ENCODE measurements around the gene PTPRD. TPM values are rescaled to one million over a fixed set of nuclear protein-coding genes. Genes with fewer than 3 reads are reported as not detected.

The PTPRD gene
- total RNA-seq, 1 experiment from 2014 or later, result 1.8 TPM

DNA sequence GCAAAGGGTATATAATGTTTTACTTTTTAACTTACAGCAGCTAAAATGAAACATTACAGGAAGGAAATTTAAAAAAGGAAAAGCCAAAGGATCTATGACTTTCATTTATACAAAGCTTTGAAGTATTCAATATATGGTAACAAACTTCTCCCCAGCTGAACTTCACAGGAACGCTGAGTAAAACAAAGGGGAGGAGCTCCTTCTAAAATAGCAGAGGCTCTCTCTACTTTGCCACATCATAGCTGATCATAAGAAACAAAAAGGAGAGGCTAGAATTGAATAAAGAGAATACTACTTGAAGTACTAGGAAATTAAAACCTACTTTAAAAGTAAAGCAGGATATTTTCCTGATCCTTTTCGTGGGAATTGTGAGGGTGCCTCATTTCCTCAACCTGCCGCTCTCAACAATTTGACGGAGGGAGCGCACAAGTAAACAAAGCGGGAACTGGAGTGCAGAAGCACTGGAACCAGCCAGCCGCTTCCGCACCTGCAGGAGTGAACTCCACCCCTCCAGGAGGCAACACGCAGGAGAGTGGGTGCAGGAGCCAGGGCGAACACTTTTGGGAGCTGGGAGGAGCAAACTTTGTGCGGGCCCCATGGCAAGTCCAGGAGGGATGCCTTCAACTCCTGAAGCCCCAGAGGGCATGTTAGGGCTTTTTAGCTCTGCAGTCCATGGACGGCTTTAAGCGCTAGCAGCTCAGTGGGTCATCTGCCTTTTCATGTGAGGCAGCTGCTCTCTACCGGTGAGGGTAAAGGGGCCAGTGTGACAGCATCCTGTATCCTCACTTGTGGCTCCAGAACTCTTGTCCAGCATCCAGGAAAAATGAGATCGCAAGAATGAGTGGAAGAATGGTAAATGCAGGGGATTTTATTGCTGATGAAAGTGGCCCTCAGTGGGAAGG, 757.4 kb downstream of the PTPRD start:
- BruUV-seq (replicated peaks), result no TSS peak
- no peak for TF ChIP-seq CTCF (IDR thresholded peaks at IDR 0.05; ENCODE audit: unreplicated experiment)
- CTCF ChIA-PET, result no interaction called here
- H3K36me3 Mint-ChIP-seq (ENCODE audit: insufficient read depth, unreplicated experiment), result no peaks in the 10 kb centered on the region
- no peak overlapping the region for H3K27ac Mint-ChIP-seq (ENCODE audit: unreplicated experiment)
- no peaks in the 10 kb centered on the region for H3K9me3 Mint-ChIP-seq (ENCODE audit: low read depth, unreplicated experiment)
- no peak overlapping the region for H3K4me3 Mint-ChIP-seq (ENCODE audit: low read depth, unreplicated experiment)
- DNase-seq, result no peak
- H3K27me3 Mint-ChIP-seq (ENCODE audit: unreplicated experiment), result no peaks in the 10 kb centered on the region
- intact Hi-C loops (cut with micrococcal nuclease; ENCODE audit: unreplicated experiment), result no loop called here
- H3K4me1 Mint-ChIP-seq (ENCODE audit: low read depth, unreplicated experiment), result no peaks in the 10 kb centered on the region

DNA sequence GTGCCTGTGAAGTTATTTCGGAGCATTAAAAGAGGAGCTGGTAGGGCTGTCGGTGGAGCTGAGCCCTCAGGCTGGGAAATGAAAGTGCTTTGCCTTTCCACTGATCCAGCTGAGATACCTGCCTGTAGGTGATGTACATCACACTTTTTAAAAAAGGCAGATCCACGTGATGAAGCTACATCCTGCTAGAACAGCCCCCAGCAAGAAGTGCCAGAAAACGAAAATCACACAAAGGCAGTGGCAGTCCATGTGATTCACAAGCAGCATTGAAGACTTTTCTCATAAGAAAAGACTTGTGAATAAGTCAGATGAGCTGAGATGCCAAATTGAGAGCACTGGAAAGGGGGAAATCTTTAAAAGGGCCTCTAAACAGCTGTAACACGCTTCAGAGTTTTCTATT, 765.1 kb downstream of the PTPRD start:
- intact Hi-C loops (cut with micrococcal nuclease; ENCODE audit: unreplicated experiment), result no loop called here
- BruUV-seq (replicated peaks), result no TSS peak
- Mint-ChIP-seq H3K4me1 (ENCODE audit: low read depth, unreplicated experiment) (no peaks in the 10 kb centered on the region), H3K4me3 (ENCODE audit: low read depth, unreplicated experiment) (no peak overlapping the region), H3K9me3 (ENCODE audit: low read depth, unreplicated experiment) (no peaks in the 10 kb centered on the region), H3K36me3 (ENCODE audit: insufficient read depth, unreplicated experiment) (no peaks in the 10 kb centered on the region), H3K27me3 (ENCODE audit: unreplicated experiment) (no peaks in the 10 kb centered on the region), H3K27ac (ENCODE audit: unreplicated experiment) (no peak overlapping the region)
- no peak for DNase-seq
- no peak for TF ChIP-seq CTCF (IDR thresholded peaks at IDR 0.05; ENCODE audit: unreplicated experiment)
- CTCF ChIA-PET, result no interaction called here

- TF ChIP-seq CTCF (IDR thresholded peaks at IDR 0.05; ENCODE audit: unreplicated experiment), result no peak
- no TSS peak for BruUV-seq (replicated peaks)
- Mint-ChIP-seq H3K27me3 (ENCODE audit: unreplicated experiment) (no peaks in the 10 kb centered on the region), H3K4me3 (ENCODE audit: low read depth, unreplicated experiment) (no peak overlapping the region), H3K27ac (ENCODE audit: unreplicated experiment) (no peak overlapping the region), H3K4me1 (ENCODE audit: low read depth, unreplicated experiment) (no peaks in the 10 kb centered on the region), H3K9me3 (ENCODE audit: low read depth, unreplicated experiment) (no peaks in the 10 kb centered on the region), H3K36me3 (ENCODE audit: insufficient read depth, unreplicated experiment) (no peaks in the 10 kb centered on the region)
- intact Hi-C loops (cut with micrococcal nuclease; ENCODE audit: unreplicated experiment), result no loop called here
- DNase-seq, result no peak
- CTCF ChIA-PET, result no interaction called here
These were observed 766.2 kb downstream of the PTPRD start for GRCh38 chr9:9846557-9846956.

DNA sequence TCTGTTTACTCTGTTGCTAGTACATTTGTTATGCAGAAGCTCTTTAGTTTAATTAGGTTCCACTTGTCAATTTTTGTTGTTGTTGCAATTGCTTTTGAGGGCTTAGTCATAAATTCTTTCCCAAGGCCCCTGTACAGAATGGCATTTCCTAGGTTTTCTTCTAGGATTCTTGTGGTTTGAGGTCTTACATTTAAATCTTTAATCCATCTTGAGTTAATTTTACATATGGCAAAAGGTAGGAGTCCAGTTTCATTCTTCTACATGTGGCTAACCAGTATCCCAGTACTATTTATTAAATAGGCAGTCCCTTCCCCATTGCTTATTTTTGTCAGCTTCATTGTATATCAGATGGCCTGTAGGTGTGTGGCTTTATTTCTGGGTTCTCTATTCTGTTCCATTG, 792.4 kb downstream of the PTPRD start:
- Mint-ChIP-seq H3K4me3 (ENCODE audit: low read depth, unreplicated experiment) (no peak overlapping the region), H3K9me3 (ENCODE audit: low read depth, unreplicated experiment) (peaks cover 3% of the 10 kb centered on the region), H3K27me3 (ENCODE audit: unreplicated experiment) (no peaks in the 10 kb centered on the region), H3K36me3 (ENCODE audit: insufficient read depth, unreplicated experiment) (no peaks in the 10 kb centered on the region), H3K27ac (ENCODE audit: unreplicated experiment) (no peak overlapping the region), H3K4me1 (ENCODE audit: low read depth, unreplicated experiment) (no peaks in the 10 kb centered on the region)
- BruUV-seq (replicated peaks), result no TSS peak
- DNase-seq, result no peak
- intact Hi-C loops (cut with micrococcal nuclease; ENCODE audit: unreplicated experiment), result no loop called here
- TF ChIP-seq CTCF (IDR thresholded peaks at IDR 0.05; ENCODE audit: unreplicated experiment), result no peak
- CTCF ChIA-PET, result no interaction called here

All from Calu3 (cell line).